Neural progenitor cell (in vitro differentiated cells): Measurements from ENCODE around the gene CLDN9. TPM values are rescaled to one million over a fixed set of nuclear protein-coding genes. Genes with fewer than 3 reads are reported as not detected.

Experiments used
- DNase-seq: peaks from one replicate; pipeline ENCODE4 v3.0.0-alpha.2; 2016; ENCODE audit warnings: low spot score
- H2AFZ ChIP-seq: fragments of 200-600 bp; sonication (generic); replicated peaks from 2 replicates; pipeline ENCODE4 v1.6.1; 2016; ENCODE audit warnings: antibody characterized with exemption
- H3F3A ChIP-seq: fragments of 200-600 bp; sonication (generic); 2 replicates; pipeline ENCODE4 v1.6.1; 2016; ENCODE audit warnings: antibody characterized with exemption, low read depth
- H3K27ac ChIP-seq: fragments of 200-600 bp; sonication (generic); 2 replicates; pipeline ENCODE4 v1.5.1; 2016; ENCODE audit warnings: mild to moderate bottlenecking
- H3K27me3 ChIP-seq: fragments of 200-600 bp; sonication (generic); 2 replicates; pipeline ENCODE4 v1.6.1; 2016; ENCODE audit warnings: mild to moderate bottlenecking, moderate library complexity
- H3K36me3 ChIP-seq: fragments of 200-600 bp; sonication (generic); 2 replicates; pipeline ENCODE4 v1.5.1; 2016
- H3K4me1 ChIP-seq: fragments of 200-600 bp; sonication (generic); 2 replicates; pipeline ENCODE4 v1.6.1; 2016; ENCODE audit warnings: mixed run types
- H3K4me2 ChIP-seq: fragments of 200-600 bp; sonication (generic); 2 replicates; pipeline ENCODE4 v1.6.1; 2016
- H3K4me3 ChIP-seq: fragments of 200-600 bp; sonication (generic); 2 replicates; pipeline ENCODE4 v1.5.1; 2016
- H3K79me2 ChIP-seq: fragments of 200-600 bp; sonication (generic); 2 replicates; pipeline ENCODE4 v1.6.1; 2016; ENCODE audit warnings: low read depth
- H3K9ac ChIP-seq: fragments of 200-600 bp; sonication (generic); 2 replicates; pipeline ENCODE4 v1.6.1; 2016
- H3K9me3 ChIP-seq: fragments of 200-600 bp; sonication (generic); 2 replicates; pipeline ENCODE4 v1.5.1; 2016; ENCODE audit warnings: low read depth
- H4K20me1 ChIP-seq: fragments of 200-600 bp; sonication (generic); 2 replicates; pipeline ENCODE4 v1.6.1; 2016; ENCODE audit warnings: low read depth
- H3K27ac Mint-ChIP-seq: 3 replicates; pipeline ENCODE4 v1.8.0; 2021; ENCODE audit warnings: mixed read lengths
- H3K27me3 Mint-ChIP-seq: 2 replicates; pipeline ENCODE4 v1.8.0; 2022; ENCODE audit warnings: low read depth, mild to moderate bottlenecking, inconsistent platforms, moderate library complexity, mixed read lengths; ENCODE audit not compliant: insufficient read depth
- H3K36me3 Mint-ChIP-seq: 3 replicates; pipeline ENCODE4 v1.8.0; 2021; ENCODE audit warnings: mixed read lengths
- H3K4me1 Mint-ChIP-seq: 3 replicates; pipeline ENCODE4 v1.8.0; 2021; ENCODE audit warnings: mixed read lengths
- H3K4me3 Mint-ChIP-seq: 3 replicates; pipeline ENCODE4 v1.8.0; 2021; ENCODE audit warnings: mild to moderate bottlenecking, moderate library complexity, mixed read lengths
- H3K9me3 Mint-ChIP-seq: 3 replicates; pipeline ENCODE4 v1.8.0; 2020; ENCODE audit warnings: mixed read lengths
- CTCF ChIP-seq: fragments of 200-600 bp; sonication (generic); IDR thresholded peaks from 2 replicates; pipeline ENCODE4 v1.5.1; 2017; ENCODE audit warnings: antibody characterized with exemption, mild to moderate bottlenecking
- EZH2 ChIP-seq: fragments of 200-600 bp; sonication (generic); IDR thresholded peaks from 2 replicates; pipeline ENCODE4 v1.6.1; 2017; ENCODE audit warnings: antibody characterized with exemption, mild to moderate bottlenecking, moderate library complexity
- EZH2phosphoT487 ChIP-seq: fragments of 200-600 bp; sonication (generic); IDR thresholded peaks from 2 replicates; pipeline ENCODE4 v1.6.1; 2017; ENCODE audit warnings: antibody characterized with exemption
- total RNA-seq: library from RNA; depleted of rRNA; stranded (reverse); fragments of >200 nt; gene quantifications from 2 replicates; pipeline ENCODE4 v1.2.3, GENCODE V29; 2015; ENCODE audit warnings: low replicate concordance

The CLDN9 gene
- total RNA-seq, 1 donor from 2014 or later, result not detected

- TF ChIP-seq CTCF, result no peak
- no peak for TF ChIP-seq EZH2
- no peak for TF ChIP-seq EZH2phosphoT487
- Histone ChIP-seq H3K27me3 (peaks cover 58% of the 10 kb centered on the region), H4K20me1 (peaks cover 41% of the 10 kb centered on the region), H3K79me2 (peaks cover 22% of the 10 kb centered on the region), H3K9me3 (no peaks in the 10 kb centered on the region), H2AFZ (no peak overlapping the region), H3K9ac (no peak overlapping the region), H3K4me2 (no peak overlapping the region), H3K27ac (no peak overlapping the region), H3K4me1 (peaks cover 28% of the 10 kb centered on the region), H3K4me3 (no peak overlapping the region), H3F3A (peaks cover 44% of the 10 kb centered on the region), H3K36me3 (no peaks in the 10 kb centered on the region)
- H3K27me3 Mint-ChIP-seq, result peaks cover 23% of the 10 kb centered on the region
- H3K4me1 Mint-ChIP-seq, result peaks cover 36% of the 10 kb centered on the region
- H3K36me3 Mint-ChIP-seq, result peaks cover 2% of the 10 kb centered on the region
- no peak for DNase-seq
- H3K27ac Mint-ChIP-seq, result no peak overlapping the region
- H3K9me3 Mint-ChIP-seq, result no peaks in the 10 kb centered on the region
- H3K4me3 Mint-ChIP-seq, result no peak overlapping the region
These were observed 798 bp downstream of the CLDN9 start for GRCh38 chr16:3013491-3013951.

- Mint-ChIP-seq H3K27ac (no peak overlapping the region), H3K4me1 (peaks cover 35% of the 10 kb centered on the region), H3K36me3 (peaks cover 2% of the 10 kb centered on the region), H3K27me3 (peaks cover 27% of the 10 kb centered on the region), H3K9me3 (no peaks in the 10 kb centered on the region), H3K4me3 (no peak overlapping the region)
- peaks cover 22% of the 10 kb centered on the region for H3K79me2 ChIP-seq
- peaks cover 44% of the 10 kb centered on the region for H3F3A ChIP-seq
- H3K9me3 ChIP-seq, result no peaks in the 10 kb centered on the region
- no peak overlapping the region for H3K9ac ChIP-seq
- H4K20me1 ChIP-seq, result peaks cover 41% of the 10 kb centered on the region
- no peaks in the 10 kb centered on the region for H3K36me3 ChIP-seq
- H2AFZ ChIP-seq, result no peak overlapping the region
- H3K4me1 ChIP-seq, result peaks cover 24% of the 10 kb centered on the region
- H3K4me3 ChIP-seq, result no peak overlapping the region
- H3K27me3 ChIP-seq, result peaks cover 52% of the 10 kb centered on the region
- H3K27ac ChIP-seq, result no peak overlapping the region
- H3K4me2 ChIP-seq, result no peak overlapping the region
- no peak for DNase-seq
- TF ChIP-seq EZH2phosphoT487, result no peak
- TF ChIP-seq EZH2, result no peak
- TF ChIP-seq CTCF, result no peak
These were observed 1.4 kb downstream of the CLDN9 start for GRCh38 chr16:3013998-3014690.

GRCh38 chr16:3014971-3015370, 2.2 kb downstream of the CLDN9 start:
- no peak for DNase-seq
- Histone ChIP-seq H3K9me3 (no peaks in the 10 kb centered on the region), H3F3A (peaks cover 44% of the 10 kb centered on the region), H3K4me3 (no peak overlapping the region), H3K9ac (no peak overlapping the region), H3K4me1 (peaks cover 19% of the 10 kb centered on the region), H3K79me2 (peaks cover 22% of the 10 kb centered on the region), H4K20me1 (peaks cover 41% of the 10 kb centered on the region), H3K36me3 (no peaks in the 10 kb centered on the region), H3K27ac (no peak overlapping the region), H3K27me3 (peaks cover 53% of the 10 kb centered on the region), H2AFZ (no peak overlapping the region), H3K4me2 (no peak overlapping the region)
- Mint-ChIP-seq H3K27ac (no peak overlapping the region), H3K9me3 (no peaks in the 10 kb centered on the region), H3K27me3 (peaks cover 33% of the 10 kb centered on the region), H3K4me3 (no peak overlapping the region), H3K36me3 (peaks cover 2% of the 10 kb centered on the region), H3K4me1 (peaks cover 38% of the 10 kb centered on the region)
- TF ChIP-seq EZH2phosphoT487, result no peak
- no peak for TF ChIP-seq EZH2
- no peak for TF ChIP-seq CTCF
